Esophagus squamous epithelium (tissue), 5 donors: ENCODE data around the gene PCDHB9. TPM values are rescaled to one million over a fixed set of nuclear protein-coding genes. Genes with fewer than 3 reads are reported as not detected.
"Not testable (repeated sequence)": the region's sequence is repeated elsewhere in the genome, so short reads cannot be mapped to it uniquely, and the experiment has no call there.

ENCODE experiments used
- DNase-seq: peaks from one replicate; lab custom pipeline; 2025; lab: John Stamatoyannopoulos, UW
- H3K27ac ChIP-seq, 4 donors: fragments of 200-600 bp; sonication (generic); one replicate each; pipeline ENCODE4 v1.5.1; 2016 to 2019; ENCODE audit warnings: mild to moderate bottlenecking in 1 of 4
- H3K27me3 ChIP-seq, 4 donors: fragments of 200-600 bp; sonication (generic); 1 replicate in 3 of 4; 2 replicates in 1 of 4; pipeline versions ENCODE4 v1.5.1 to v1.6.0; 2017 to 2021; ENCODE audit warnings: antibody characterized with exemption in 1 of 4
- H3K36me3 ChIP-seq, 3 donors: fragments of 200-600 bp; sonication (generic); one replicate each; pipeline ENCODE4 v1.5.1; 2016 to 2019
- H3K4me1 ChIP-seq, 3 donors: fragments of 200-600 bp; sonication (generic); one replicate each; pipeline ENCODE4 v1.5.1; 2017 to 2019
- H3K4me3 ChIP-seq, 4 donors: fragments of 200-600 bp; sonication (generic); 1 replicate in 3 of 4; 2 replicates in 1 of 4; pipeline ENCODE4 v1.5.1; 2016 to 2019; ENCODE audit warnings: mild to moderate bottlenecking in 2 of 4, moderate library complexity in 1 of 4
- H3K9me3 ChIP-seq, 3 donors: fragments of 200-600 bp; sonication (generic); one replicate each; pipeline ENCODE4 v1.5.1; 2016 to 2019
- POLR2A ChIP-seq, 4 donors: fragments of 450-650 bp; IDR thresholded peaks; one replicate each; pipeline ENCODE4 v1.6.1; 2017; ENCODE audit warnings: antibody characterized with exemption in 4 of 4, mild to moderate bottlenecking in 4 of 4, moderate library complexity in 3 of 4
- WGBS, 2 donors: methylation state at CpG; one replicate each; pipeline ENCODE4 v1.1.5; 2018; 5-methylcytosine and 5-hydroxymethylcytosine counted together
- intact Hi-C: fragments of 100-400 bp; cut with DNase I; formaldehyde crosslinking; loops from one replicate; pipeline ENCODE4 v1.15.0; 2022
- total RNA-seq, 4 donors: library from RNA; depleted of rRNA; stranded (reverse); fragments of >200 nt; gene quantifications; one replicate each; pipeline ENCODE4 v1.1.0, GENCODE V29; 2016
- TF ChIP-seq, protein P1 (sequence below), 6 experiments: fragments of 450-650 bp in 4 of 6; fragments of 200-600 bp in 2 of 6; sonication (generic) in 2 of 6; IDR thresholded peaks; one replicate each; pipeline ENCODE4 v1.5.1; 2016 to 2019; ENCODE audit warnings: antibody characterized with exemption in 6 of 6, mild to moderate bottlenecking in 4 of 6, moderate library complexity in 4 of 6
- donor health status: DM: yes; HTN: yes; CAD: no.

Gene PCDHB9
- total RNA-seq, 4 donors from 2014 or later, result 0.30 to 0.57 (median 0.44) TPM; not detected in 1

GRCh38 chr5:141179876-141180275, 7.1 kb upstream of the PCDHB9 start:
- Histone ChIP-seq H3K9me3 (peaks cover 0 to 59% (median 28%) of the 10 kb centered on the region in 3 donors), H3K27me3 (peaks cover 0 to 71% (median 2%) of the 10 kb centered on the region in 4 donors)
- H3K4me3 ChIP-seq, intact Hi-C loops, DNase-seq, H3K36me3 ChIP-seq, H3K4me1 ChIP-seq, H3K27ac ChIP-seq: not testable (repeated sequence)
- WGBS, 2 donors, result 39 to 65% methylated on average over 8 to 20 of the region's 32 CpGs

DNA sequence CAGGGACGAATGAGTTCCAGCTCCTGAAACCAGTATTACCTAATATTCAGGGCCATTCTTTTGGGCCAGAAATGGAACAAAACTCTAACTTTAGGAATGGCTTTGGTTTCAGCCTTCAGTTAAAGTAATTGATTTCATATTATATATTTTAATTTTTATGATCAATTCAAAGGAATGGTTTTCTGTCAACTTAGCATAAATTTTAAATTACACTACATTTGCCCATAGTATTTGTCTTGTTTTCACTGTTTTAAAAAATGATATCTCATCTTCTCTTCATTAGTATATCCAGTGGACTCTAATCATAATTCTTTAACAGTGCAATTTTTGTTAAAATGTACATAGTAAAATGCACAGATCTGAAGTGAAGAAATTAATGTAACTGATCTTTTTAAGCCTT, 6.6 kb upstream of the PCDHB9 start:
- intact Hi-C loops, result no loop called here
- H3K4me3 ChIP-seq, result no peak overlapping the region
- no peaks in the 10 kb centered on the region for H3K36me3 ChIP-seq
- H3K27ac ChIP-seq, result no peak overlapping the region
- 46 to 73% methylated on average over 1 of the region's 1 CpG for WGBS, 2 donors
- no peak for DNase-seq
- peaks cover 0 to 55% (median 29%) of the 10 kb centered on the region in 3 donors for H3K9me3 ChIP-seq
- TF ChIP-seq, protein P1, sequence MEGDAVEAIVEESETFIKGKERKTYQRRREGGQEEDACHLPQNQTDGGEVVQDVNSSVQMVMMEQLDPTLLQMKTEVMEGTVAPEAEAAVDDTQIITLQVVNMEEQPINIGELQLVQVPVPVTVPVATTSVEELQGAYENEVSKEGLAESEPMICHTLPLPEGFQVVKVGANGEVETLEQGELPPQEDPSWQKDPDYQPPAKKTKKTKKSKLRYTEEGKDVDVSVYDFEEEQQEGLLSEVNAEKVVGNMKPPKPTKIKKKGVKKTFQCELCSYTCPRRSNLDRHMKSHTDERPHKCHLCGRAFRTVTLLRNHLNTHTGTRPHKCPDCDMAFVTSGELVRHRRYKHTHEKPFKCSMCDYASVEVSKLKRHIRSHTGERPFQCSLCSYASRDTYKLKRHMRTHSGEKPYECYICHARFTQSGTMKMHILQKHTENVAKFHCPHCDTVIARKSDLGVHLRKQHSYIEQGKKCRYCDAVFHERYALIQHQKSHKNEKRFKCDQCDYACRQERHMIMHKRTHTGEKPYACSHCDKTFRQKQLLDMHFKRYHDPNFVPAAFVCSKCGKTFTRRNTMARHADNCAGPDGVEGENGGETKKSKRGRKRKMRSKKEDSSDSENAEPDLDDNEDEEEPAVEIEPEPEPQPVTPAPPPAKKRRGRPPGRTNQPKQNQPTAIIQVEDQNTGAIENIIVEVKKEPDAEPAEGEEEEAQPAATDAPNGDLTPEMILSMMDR (IDR thresholded peaks at IDR 0.05), result no peak
- TF ChIP-seq POLR2A (IDR thresholded peaks at IDR 0.05), result no peak
- no peaks in the 10 kb centered on the region for H3K4me1 ChIP-seq
- peaks cover 0 to 67% (median 2%) of the 10 kb centered on the region in 4 donors for H3K27me3 ChIP-seq

DNA sequence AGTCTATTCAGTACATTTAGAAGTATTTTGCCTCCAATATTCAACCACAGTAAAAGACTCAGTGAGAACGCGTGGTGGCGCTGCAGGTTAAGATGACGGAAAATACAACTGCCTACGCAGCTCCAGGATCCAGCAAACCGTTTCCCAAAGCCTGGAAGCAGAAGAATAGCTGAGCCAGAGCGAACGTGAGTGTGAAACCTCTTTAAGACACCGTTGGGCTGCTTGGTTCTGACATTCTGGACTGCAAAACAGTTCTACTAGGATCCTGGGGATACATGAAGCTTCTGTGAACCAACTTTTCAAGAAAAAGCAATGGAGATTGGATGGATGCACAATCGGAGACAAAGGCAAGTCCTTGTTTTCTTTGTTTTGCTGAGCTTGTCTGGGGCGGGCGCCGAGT, 4.7 kb upstream of the PCDHB9 start, which contains the start of gene PCDHB16:
Gene PCDHB16 (plus strand): TSS at position 140 of the 400 bp plus-strand sequence. CDS start 173 bp downstream, at position 313.
- H3K4me3 ChIP-seq, result peak within 1 kb of the TSS in 3 of 4 donors; percentile 29 to 39 (median 29)
- peaks cover 0 to 50% (median 2%) of the 10 kb centered on the region in 4 donors for H3K27me3 ChIP-seq
- H3K4me1 ChIP-seq, result no peaks in the 10 kb centered on the region
- peaks cover 0 to 63% (median 34%) of the 10 kb centered on the region in 3 donors for H3K9me3 ChIP-seq
- no peak for DNase-seq
- WGBS, 2 donors, result 22 to 23% methylated on average over 13 of the region's 13 CpGs
- no peaks in the 10 kb centered on the region for H3K36me3 ChIP-seq
- peak within 1 kb of the TSS in 1 of 4 donors; percentile 17 for H3K27ac ChIP-seq
- TF ChIP-seq POLR2A (IDR thresholded peaks at IDR 0.05), result no peak
- TF ChIP-seq, protein P1 (IDR thresholded peaks at IDR 0.05), result no peak
- intact Hi-C loops, result no loop called here

GRCh38 chr5:141184117-141184855, 2.7 kb upstream of the PCDHB9 start:
- Histone ChIP-seq H3K27me3 (peaks cover 0 to 41% (median 0%) of the 10 kb centered on the region in 4 donors), H3K4me3 (peak overlapping the region in 1 of 4 donors; percentile 12), H3K9me3 (peaks cover 0 to 64% (median 31%) of the 10 kb centered on the region in 3 donors)
- H3K4me1 ChIP-seq, H3K27ac ChIP-seq, intact Hi-C loops, H3K36me3 ChIP-seq, DNase-seq: not testable (repeated sequence)
- 43 to 67% methylated on average over 1 to 8 of the region's 69 CpGs for WGBS, 2 donors

DNA sequence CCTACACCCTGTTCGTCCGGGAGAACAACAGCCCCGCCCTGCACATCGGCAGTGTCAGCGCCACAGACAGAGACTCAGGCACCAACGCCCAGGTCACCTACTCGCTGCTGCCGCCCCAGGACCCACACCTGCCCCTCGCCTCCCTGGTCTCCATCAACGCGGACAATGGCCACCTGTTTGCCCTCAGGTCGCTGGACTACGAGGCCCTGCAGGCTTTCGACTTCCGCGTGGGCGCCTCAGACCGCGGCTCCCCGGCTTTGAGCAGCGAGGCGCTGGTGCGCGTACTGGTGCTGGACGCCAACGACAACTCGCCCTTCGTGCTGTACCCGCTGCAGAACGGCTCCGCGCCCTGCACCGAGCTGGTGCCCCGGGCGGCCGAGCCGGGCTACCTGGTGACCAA, 1.7 kb downstream of the PCDHB9 start:
- H3K4me1 ChIP-seq, H3K4me3 ChIP-seq, H3K36me3 ChIP-seq, intact Hi-C loops, H3K27ac ChIP-seq, DNase-seq: not testable (repeated sequence)
- WGBS, 2 donors, result no CpG with 5 or more reads among the region's 37 CpGs
- Histone ChIP-seq H3K27me3 (peaks cover 0 to 18% (median 0%) of the 10 kb centered on the region in 4 donors), H3K9me3 (peaks cover 0 to 77% (median 36%) of the 10 kb centered on the region in 3 donors)

- Histone ChIP-seq H3K27me3 (peaks cover 0 to 17% (median 0%) of the 10 kb centered on the region in 4 donors), H3K9me3 (peaks cover 0 to 75% (median 36%) of the 10 kb centered on the region in 3 donors)
- DNase-seq, H3K36me3 ChIP-seq, H3K27ac ChIP-seq, intact Hi-C loops, H3K4me1 ChIP-seq, H3K4me3 ChIP-seq: not testable (repeated sequence)
- 70% methylated on average over 8 of the region's 35 CpGs; no CpG with 5 or more reads in 1 of the 2 donors for WGBS, 2 donors
These were observed 2.2 kb downstream of the PCDHB9 start for GRCh38 chr5:141189131-141189530.

DNA sequence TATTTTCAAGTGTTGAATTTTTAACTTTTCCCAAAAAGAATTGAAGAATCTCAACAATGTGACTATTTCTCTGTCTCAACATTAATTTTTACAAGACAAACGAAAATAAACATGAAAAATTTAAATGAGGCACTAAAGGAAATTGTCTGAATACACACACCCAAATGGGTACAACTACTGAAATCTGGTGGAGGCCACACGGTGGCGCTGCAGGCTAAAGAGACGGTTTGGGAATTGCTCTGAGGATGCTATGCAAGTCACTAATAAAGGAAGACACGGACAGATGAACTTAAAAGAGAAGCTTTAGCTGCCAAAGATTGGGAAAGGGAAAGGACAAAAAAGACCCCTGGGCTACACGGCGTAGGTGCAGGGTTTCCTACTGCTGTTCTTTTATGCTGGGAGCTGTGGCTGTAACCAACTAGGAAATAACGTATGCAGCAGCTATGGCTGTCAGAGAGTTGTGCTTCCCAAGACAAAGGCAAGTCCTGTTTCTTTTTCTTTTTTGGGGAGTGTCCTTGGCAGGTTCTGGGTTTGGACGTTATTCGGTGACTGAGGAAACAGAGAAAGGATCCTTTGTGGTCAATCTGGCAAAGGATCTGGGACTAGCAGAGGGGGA, 5.3 kb downstream of the PCDHB9 start, which contains the start of gene PCDHB10:
Gene PCDHB10 (plus strand): TSS at position 244 of the 616 bp plus-strand sequence. CDS start 200 bp downstream, at position 444.
- TF ChIP-seq POLR2A (IDR thresholded peaks at IDR 0.05), result no peak
- TF ChIP-seq, protein P1 (IDR thresholded peaks at IDR 0.05), result peak in 2 of 6 experiments; percentile 15 to 44
- no peak for DNase-seq
- H3K27ac ChIP-seq, result no peak within 1 kb of the TSS
- no peaks in the 10 kb centered on the region for H3K36me3 ChIP-seq
- peaks cover 0 to 12% (median 0%) of the 10 kb centered on the region in 4 donors for H3K27me3 ChIP-seq
- H3K9me3 ChIP-seq, result peaks cover 0 to 77% (median 35%) of the 10 kb centered on the region in 3 donors
- no peaks in the 10 kb centered on the region for H3K4me1 ChIP-seq
- intact Hi-C loops, result no loop called here
- WGBS, 2 donors, result 7 to 21% methylated on average over 10 of the region's 10 CpGs
- peak within 1 kb of the TSS in 1 of 4 donors; percentile 43 for H3K4me3 ChIP-seq

GRCh38 chr5:141194332-141194731, 7.4 kb downstream of the PCDHB9 start:
- DNase-seq, H3K27ac ChIP-seq, H3K4me3 ChIP-seq, H3K36me3 ChIP-seq, H3K4me1 ChIP-seq, H3K27me3 ChIP-seq, intact Hi-C loops: not testable (repeated sequence)
- peaks cover 0 to 81% (median 38%) of the 10 kb centered on the region in 3 donors for H3K9me3 ChIP-seq
- WGBS, 2 donors, result 26% methylated on average over 5 of the region's 37 CpGs; no CpG with 5 or more reads in 1 of the 2 donors
